ENCODE measurements around the gene CELSR1.
"Not testable (repeated sequence)": the region's sequence is repeated elsewhere in the genome, so short reads cannot be mapped to it uniquely, and the experiment has no call there.

The CELSR1 gene

DNA sequence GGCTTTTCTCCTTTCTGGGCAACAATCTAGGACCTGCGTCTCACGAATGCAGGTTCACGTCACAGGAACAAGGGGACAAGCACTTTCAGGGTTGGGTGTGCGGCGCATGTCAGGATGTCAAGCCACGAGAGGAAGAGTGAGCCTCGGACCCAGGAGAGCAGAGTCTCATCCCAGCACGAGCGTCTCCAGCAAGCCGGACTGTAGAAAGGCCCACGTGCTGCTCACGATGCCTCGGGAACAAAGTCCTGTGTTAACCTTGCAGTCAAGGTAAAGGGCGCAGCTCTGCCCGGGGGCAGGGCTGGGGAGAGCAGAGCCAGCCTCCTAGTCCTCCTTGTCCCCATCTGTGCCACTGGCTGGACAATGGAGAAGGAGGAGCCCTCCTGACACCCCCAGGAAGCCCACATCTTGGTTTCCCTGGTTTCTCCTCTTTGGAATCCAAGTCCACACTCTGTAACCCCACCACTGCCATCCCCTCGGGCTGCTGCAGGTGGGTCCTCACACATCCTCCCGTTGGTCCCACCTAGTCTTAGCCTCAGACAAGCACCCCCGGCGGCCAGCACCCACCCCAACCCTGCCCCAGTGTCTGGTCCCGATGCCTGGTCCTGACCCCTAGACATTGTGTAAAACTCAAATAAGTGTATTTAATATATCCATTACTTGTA is 63.4 kb downstream of the CELSR1 start:
- no peak overlapping the region for H3K4me3 ChIP-seq (ENCODE audit: low read depth, low read length)
- H3K9ac ChIP-seq (ENCODE audit: low read depth, low read length) = no peak overlapping the region
- no peaks in the 10 kb centered on the region for H3K27me3 ChIP-seq (ENCODE audit: control insufficient read depth, insufficient read depth, low read length)
- H3K36me3 ChIP-seq (ENCODE audit: control insufficient read depth, insufficient read depth, low read length) = no peaks in the 10 kb centered on the region
- H3K4me1 ChIP-seq (ENCODE audit: control insufficient read depth, insufficient read depth, low read length) = no peaks in the 10 kb centered on the region
- no peaks in the 10 kb centered on the region for H3K9me3 ChIP-seq (ENCODE audit: control insufficient read depth, insufficient read depth, low read length)

DNA sequence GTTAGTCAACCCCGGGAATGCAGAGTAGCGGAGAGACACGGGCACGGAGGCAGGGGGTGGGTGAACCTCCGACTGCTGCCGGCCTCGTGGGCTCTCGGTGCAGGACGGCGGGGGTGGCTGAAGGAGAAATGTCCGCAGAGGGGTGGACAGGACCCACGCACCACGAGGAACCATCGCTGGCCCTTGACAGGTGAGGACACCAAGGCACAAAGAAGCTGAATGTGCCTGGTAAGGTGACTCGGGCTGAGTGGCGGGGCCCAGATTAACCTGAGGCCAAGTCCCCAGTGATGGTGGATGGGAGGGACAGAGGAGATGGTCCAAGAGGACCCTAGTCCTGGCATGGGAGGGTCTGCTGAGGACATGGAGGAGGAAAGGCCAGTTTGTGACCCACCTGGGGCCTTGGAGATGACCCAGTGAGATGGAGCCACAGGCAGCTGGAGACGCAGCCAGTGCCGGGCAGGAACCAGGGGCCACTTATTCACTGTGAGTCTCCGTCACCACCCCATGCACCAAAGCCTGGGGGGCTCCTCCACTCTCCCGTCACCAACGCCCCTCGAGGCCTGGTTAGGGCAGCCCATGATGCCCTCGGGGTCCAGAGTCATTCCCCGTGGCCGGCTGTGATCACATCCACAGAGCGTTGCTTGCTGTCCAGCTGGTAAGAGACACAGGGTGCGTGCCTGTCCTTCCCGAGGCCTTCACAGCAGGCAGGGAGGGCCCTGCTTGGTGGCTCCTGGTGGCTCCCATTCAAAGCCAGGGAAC is 64.2 kb downstream of the CELSR1 start:
- Histone ChIP-seq H3K36me3 (ENCODE audit: control insufficient read depth, insufficient read depth, low read length) (no peaks in the 10 kb centered on the region), H3K4me3 (ENCODE audit: low read depth, low read length) (no peak overlapping the region), H3K27me3 (ENCODE audit: control insufficient read depth, insufficient read depth, low read length) (no peaks in the 10 kb centered on the region), H3K4me1 (ENCODE audit: control insufficient read depth, insufficient read depth, low read length) (no peaks in the 10 kb centered on the region), H3K9ac (ENCODE audit: low read depth, low read length) (no peak overlapping the region), H3K9me3 (ENCODE audit: control insufficient read depth, insufficient read depth, low read length) (no peaks in the 10 kb centered on the region)

DNA sequence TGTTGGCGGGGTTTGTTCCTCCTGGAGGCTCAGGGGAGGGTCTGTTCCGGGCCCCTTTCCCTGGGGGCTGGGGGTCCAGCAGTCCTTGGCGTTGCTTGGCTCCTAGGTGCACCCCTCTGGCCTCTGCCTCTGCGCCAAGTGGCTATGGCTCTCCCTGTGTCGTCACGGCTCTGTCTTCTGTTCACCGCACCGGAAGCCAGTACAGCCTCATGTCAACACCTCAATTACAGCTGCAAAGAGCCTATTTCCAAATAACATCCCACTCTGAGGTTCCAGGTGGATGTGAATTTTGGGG is 64.8 kb downstream of the CELSR1 start:
- Histone ChIP-seq H3K4me3 (ENCODE audit: low read depth, low read length) (no peak overlapping the region), H3K9ac (ENCODE audit: low read depth, low read length) (no peak overlapping the region), H3K36me3 (ENCODE audit: control insufficient read depth, insufficient read depth, low read length) (no peaks in the 10 kb centered on the region), H3K27me3 (ENCODE audit: control insufficient read depth, insufficient read depth, low read length) (no peaks in the 10 kb centered on the region), H3K4me1 (ENCODE audit: control insufficient read depth, insufficient read depth, low read length) (no peaks in the 10 kb centered on the region), H3K9me3 (ENCODE audit: control insufficient read depth, insufficient read depth, low read length) (no peaks in the 10 kb centered on the region)

DNA sequence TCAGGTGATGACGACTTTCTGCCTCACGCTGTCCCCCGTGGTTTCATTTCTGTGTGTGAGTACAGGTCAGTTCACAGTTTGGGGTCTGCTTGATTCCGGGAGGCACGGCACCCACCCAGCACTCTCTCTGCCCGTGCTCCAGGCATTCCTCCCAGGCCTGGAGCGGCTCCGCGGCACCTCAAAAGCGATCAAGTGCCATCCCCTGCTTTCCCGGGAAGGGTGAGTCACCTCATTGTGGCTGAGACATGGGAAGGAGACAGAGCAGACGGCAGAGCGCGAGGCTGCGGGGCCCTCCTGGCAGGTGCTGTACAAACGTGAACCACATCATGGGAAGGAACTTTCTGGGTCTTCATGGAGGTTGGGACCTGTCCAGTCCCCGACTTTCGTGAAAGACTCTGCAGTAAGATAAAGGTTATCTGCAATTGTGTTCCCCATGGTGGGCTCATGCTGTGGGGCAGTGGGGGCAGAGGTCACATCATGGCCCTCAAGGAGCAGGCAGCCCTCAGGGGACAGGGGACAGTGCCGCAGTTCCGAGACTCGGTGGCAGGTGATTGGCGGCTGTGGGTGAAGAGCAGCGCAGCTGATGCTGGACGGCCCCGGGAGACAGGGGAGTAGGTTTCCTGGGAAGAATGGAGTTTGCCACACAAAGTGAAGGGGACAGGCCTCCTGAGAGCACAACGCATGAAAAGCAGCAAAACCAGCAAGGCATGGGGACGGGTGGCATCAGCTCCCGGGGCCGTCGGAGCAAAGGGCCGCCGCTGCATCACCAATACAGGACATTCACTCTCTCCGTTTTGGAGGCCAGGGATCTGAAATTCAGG is 65.3 kb downstream of the CELSR1 start:
- Histone ChIP-seq H3K9me3 (ENCODE audit: control insufficient read depth, insufficient read depth, low read length) (no peaks in the 10 kb centered on the region), H3K4me3 (ENCODE audit: low read depth, low read length) (no peak overlapping the region), H3K9ac (ENCODE audit: low read depth, low read length) (no peak overlapping the region), H3K27me3 (ENCODE audit: control insufficient read depth, insufficient read depth, low read length) (no peaks in the 10 kb centered on the region), H3K36me3 (ENCODE audit: control insufficient read depth, insufficient read depth, low read length) (no peaks in the 10 kb centered on the region), H3K4me1 (ENCODE audit: control insufficient read depth, insufficient read depth, low read length) (no peaks in the 10 kb centered on the region)

DNA sequence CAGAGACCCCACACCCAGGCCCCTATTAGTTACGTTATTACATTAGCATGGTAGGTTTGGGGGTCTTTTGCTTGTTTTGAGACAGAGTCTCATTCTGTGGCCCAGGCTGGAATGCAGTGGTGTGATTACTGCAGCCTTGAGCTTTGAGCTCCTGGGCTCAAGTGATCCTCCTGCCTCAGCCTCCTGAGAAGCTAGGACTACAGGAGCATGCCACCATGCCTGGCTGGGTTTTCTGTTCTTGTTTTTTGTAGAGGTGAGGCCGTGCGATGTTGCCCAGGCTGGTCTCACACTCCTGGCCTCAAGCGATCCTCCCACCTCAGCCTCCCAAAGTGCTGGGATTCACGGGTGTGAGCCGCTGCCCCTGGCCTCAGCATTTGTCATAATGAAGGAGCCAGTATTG is 66.1 kb downstream of the CELSR1 start:
- H3K27me3 ChIP-seq (ENCODE audit: control insufficient read depth, insufficient read depth, low read length); H3K9me3 ChIP-seq (ENCODE audit: control insufficient read depth, insufficient read depth, low read length); H3K9ac ChIP-seq (ENCODE audit: low read depth, low read length); H3K36me3 ChIP-seq (ENCODE audit: control insufficient read depth, insufficient read depth, low read length); H3K4me3 ChIP-seq (ENCODE audit: low read depth, low read length); H3K4me1 ChIP-seq (ENCODE audit: control insufficient read depth, insufficient read depth, low read length): not testable (repeated sequence)

GRCh38 chr22:46469711-46470110 is 67.7 kb downstream of the CELSR1 start:
- Histone ChIP-seq H3K36me3 (ENCODE audit: control insufficient read depth, insufficient read depth, low read length) (no peaks in the 10 kb centered on the region), H3K4me1 (ENCODE audit: control insufficient read depth, insufficient read depth, low read length) (no peaks in the 10 kb centered on the region), H3K9ac (ENCODE audit: low read depth, low read length) (no peak overlapping the region), H3K9me3 (ENCODE audit: control insufficient read depth, insufficient read depth, low read length) (no peaks in the 10 kb centered on the region), H3K4me3 (ENCODE audit: low read depth, low read length) (no peak overlapping the region), H3K27me3 (ENCODE audit: control insufficient read depth, insufficient read depth, low read length) (no peaks in the 10 kb centered on the region)

- peaks cover 1% of the 10 kb centered on the region for H3K36me3 ChIP-seq (ENCODE audit: control insufficient read depth, insufficient read depth, low read length)
- no peak overlapping the region for H3K9ac ChIP-seq (ENCODE audit: low read depth, low read length)
- H3K4me3 ChIP-seq (ENCODE audit: low read depth, low read length) = no peak overlapping the region
- H3K9me3 ChIP-seq (ENCODE audit: control insufficient read depth, insufficient read depth, low read length) = no peaks in the 10 kb centered on the region
- H3K27me3 ChIP-seq (ENCODE audit: control insufficient read depth, insufficient read depth, low read length) = no peaks in the 10 kb centered on the region
- H3K4me1 ChIP-seq (ENCODE audit: control insufficient read depth, insufficient read depth, low read length) = no peaks in the 10 kb centered on the region
Observed at GRCh38 chr22:46467006-46467405, 70.4 kb downstream of the CELSR1 start.

DNA sequence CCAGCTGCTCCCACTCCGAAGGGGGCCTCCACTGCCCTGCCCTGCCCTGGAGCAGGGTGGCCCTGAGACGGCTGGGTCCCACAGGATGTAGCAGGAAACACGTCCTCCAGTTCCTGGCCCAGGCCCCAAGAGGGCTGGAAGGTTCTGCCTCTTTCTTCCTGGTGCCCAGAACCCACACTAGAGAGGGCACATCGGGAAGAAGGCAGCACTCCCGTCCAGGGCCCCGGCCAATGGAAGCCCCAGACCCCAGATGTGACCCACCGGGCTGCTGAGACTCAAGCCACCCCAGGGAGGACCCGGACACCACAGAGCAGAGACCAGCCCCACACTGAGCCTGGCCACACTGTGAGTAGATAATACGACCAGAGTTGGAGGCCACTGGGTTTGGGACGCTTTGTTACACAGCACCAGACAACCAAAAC is 71.2 kb downstream of the CELSR1 start:
- H3K9me3 ChIP-seq (ENCODE audit: control insufficient read depth, insufficient read depth, low read length) = no peaks in the 10 kb centered on the region
- H3K4me3 ChIP-seq (ENCODE audit: low read depth, low read length) = no peak overlapping the region
- H3K27me3 ChIP-seq (ENCODE audit: control insufficient read depth, insufficient read depth, low read length) = no peaks in the 10 kb centered on the region
- H3K36me3 ChIP-seq (ENCODE audit: control insufficient read depth, insufficient read depth, low read length) = peaks cover 2% of the 10 kb centered on the region
- H3K4me1 ChIP-seq (ENCODE audit: control insufficient read depth, insufficient read depth, low read length) = no peaks in the 10 kb centered on the region
- no peak overlapping the region for H3K9ac ChIP-seq (ENCODE audit: low read depth, low read length)

GRCh38 chr22:46465793-46466192 is 71.6 kb downstream of the CELSR1 start:
- H3K9ac ChIP-seq (ENCODE audit: low read depth, low read length) = no peak overlapping the region
- H3K9me3 ChIP-seq (ENCODE audit: control insufficient read depth, insufficient read depth, low read length) = no peaks in the 10 kb centered on the region
- H3K4me1 ChIP-seq (ENCODE audit: control insufficient read depth, insufficient read depth, low read length) = no peaks in the 10 kb centered on the region
- no peak overlapping the region for H3K4me3 ChIP-seq (ENCODE audit: low read depth, low read length)
- peaks cover 2% of the 10 kb centered on the region for H3K36me3 ChIP-seq (ENCODE audit: control insufficient read depth, insufficient read depth, low read length)
- H3K27me3 ChIP-seq (ENCODE audit: control insufficient read depth, insufficient read depth, low read length) = no peaks in the 10 kb centered on the region

GRCh38 chr22:46465345-46465720 is 72.1 kb downstream of the CELSR1 start:
- no peaks in the 10 kb centered on the region for H3K27me3 ChIP-seq (ENCODE audit: control insufficient read depth, insufficient read depth, low read length)
- no peak overlapping the region for H3K4me3 ChIP-seq (ENCODE audit: low read depth, low read length)
- no peaks in the 10 kb centered on the region for H3K9me3 ChIP-seq (ENCODE audit: control insufficient read depth, insufficient read depth, low read length)
- H3K9ac ChIP-seq (ENCODE audit: low read depth, low read length) = no peak overlapping the region
- H3K36me3 ChIP-seq (ENCODE audit: control insufficient read depth, insufficient read depth, low read length) = peaks cover 2% of the 10 kb centered on the region
- no peaks in the 10 kb centered on the region for H3K4me1 ChIP-seq (ENCODE audit: control insufficient read depth, insufficient read depth, low read length)

DNA sequence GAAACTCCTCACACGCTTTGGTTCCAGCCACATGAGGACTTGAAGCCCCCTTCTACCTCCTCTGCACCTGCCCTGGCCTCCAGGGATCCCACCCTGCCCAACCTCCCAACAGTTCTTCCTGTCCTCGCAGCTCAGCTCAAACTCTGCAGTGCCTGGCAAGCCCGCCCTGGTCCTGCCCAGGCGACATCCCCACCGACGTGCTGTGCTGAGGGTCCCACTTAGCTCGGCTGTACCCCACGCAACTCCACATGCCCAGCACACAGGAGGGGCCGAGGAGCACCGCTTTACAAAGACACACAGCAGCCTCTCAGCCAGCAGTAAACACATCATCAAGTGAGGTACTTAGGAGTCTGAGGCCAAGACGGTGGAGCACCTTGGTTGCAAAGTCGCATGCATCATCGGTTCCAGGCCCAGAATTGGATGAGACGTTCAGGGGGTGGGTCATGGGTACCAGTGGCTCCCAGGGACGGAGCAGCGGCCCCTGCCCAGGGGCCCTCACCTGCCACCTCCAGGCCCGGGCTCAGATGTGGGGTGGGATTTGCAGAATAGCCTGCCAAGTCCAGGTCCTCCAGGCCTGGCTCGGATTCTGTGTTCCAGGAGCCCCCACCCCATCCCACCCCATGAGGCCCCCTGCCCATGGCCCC is 72.6 kb downstream of the CELSR1 start:
- H3K9ac ChIP-seq (ENCODE audit: low read depth, low read length) = no peak overlapping the region
- H3K9me3 ChIP-seq (ENCODE audit: control insufficient read depth, insufficient read depth, low read length) = no peaks in the 10 kb centered on the region
- no peaks in the 10 kb centered on the region for H3K27me3 ChIP-seq (ENCODE audit: control insufficient read depth, insufficient read depth, low read length)
- no peaks in the 10 kb centered on the region for H3K4me1 ChIP-seq (ENCODE audit: control insufficient read depth, insufficient read depth, low read length)
- no peak overlapping the region for H3K4me3 ChIP-seq (ENCODE audit: low read depth, low read length)
- H3K36me3 ChIP-seq (ENCODE audit: control insufficient read depth, insufficient read depth, low read length) = peaks cover 2% of the 10 kb centered on the region

Measured in iPS-15b (cell line).